HG03095 (cell line): ENCODE measurements around the gene FOXA2.

ENCODE experiments used
- ATAC-seq: cut with Tn5 transposase; IDR thresholded peaks from one replicate; pipeline ENCODE4 v1.9.1; 2021; ENCODE audit warnings: moderate library complexity; ENCODE audit not compliant: unreplicated experiment

Gene FOXA2

DNA sequence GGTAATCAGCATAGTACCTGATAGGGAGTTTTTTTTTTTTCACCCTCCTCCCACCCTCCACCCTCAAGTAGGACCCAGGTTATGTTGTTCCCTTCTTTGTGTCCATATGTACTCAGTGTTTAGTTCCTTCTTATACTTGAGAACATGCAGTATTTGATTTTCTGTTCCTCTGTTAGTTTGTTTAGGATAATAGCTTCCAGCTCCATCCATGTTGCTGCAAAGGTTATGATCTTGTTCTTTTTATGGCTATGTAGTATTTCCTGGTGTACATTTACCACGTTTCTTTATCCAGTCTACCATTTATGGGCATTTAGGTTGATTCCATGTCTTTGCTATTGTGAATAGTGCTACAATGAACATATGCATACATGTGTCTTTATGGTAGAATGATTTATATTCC lies 41.9 kb downstream of the FOXA2 start:
- no peak for ATAC-seq

DNA sequence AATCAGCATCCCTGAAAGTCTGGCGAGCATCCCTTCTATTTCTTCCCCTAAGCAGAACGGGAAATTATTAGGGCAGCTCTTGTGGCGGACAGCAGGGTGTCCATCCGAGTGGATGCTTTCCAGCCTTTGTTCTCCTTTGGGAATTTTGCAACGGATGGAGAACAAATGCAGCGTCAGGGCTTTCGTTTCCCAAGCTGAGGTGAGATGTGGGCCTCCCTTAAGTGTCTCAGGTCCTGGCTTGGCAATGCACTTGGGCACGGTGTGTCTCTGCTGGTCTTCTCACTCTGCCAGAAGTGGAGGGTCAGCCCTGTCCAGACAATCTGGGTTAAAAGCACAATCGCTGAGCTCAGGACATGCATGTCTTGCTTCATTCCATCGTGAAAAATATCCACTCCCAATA lies 43.5 kb downstream of the FOXA2 start:
- ATAC-seq = no peak

DNA sequence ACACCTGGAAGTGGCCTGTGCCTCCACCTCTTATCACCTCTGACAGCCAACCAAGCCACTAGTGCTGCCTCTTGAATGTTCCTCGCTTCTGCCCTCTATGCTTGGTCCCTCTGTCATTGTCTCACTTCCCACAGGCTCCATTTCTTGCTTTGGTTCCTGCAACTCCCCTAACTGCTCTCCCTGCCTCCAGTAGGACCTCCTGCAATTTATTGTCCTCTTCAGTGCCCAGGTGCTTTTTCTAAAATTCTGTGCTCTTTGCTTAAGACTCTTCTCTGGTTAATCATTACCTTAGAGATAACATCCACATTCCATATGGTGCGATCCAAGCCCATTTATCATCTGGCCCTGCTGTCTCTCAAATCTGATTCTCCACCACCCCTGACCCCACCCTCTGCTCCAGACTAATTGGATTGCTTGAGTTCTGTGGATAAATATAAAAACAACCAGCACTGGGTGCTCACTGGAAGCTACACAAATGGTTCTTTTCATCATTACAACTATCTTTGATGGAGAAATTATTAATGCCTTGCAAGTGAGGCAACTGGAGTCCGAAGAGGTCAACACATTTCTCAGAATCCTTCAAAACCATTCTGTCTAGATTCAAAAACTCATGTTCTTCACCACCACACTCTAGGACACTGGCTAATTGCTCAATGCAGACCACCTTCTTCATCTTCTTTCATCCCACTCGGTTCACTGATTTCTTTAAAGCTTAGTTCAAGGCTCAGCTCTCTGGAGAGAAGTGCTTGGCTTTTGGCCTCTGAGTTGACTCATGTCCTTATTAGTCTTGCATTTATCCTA lies 47.2 kb downstream of the FOXA2 start:
- no peak for ATAC-seq

DNA sequence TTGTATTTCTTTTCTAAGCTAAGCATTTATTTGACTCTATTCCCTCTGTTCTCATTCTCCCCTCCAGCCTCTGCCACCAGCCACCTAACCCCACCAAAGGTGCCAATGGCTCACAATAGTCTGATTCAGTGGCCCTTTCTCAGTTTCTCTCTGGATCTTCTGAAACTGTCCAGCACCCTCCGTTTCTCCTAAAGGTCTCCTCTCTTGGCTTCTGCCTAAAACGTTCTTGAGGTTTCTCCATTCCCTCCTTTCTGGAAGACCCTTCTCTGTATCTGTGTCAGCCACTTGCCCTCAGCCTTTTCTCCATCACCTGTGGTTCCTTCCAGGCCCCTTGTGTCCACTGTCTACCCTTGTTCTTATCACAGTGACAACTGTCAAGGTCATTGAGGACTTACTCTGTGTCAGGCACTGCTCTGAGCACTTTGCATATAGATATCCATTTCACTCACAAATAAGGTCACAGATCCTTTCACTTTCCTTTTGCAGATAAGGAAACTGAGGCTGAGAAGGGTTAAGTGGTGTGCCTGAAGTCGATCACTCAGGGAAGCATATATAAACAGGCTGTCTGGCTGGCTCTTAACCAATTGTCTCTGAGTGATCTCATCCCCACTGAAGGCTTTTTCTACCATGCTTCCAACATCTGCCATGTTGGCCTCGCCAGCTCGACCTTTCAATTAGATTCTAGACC lies 48.1 kb downstream of the FOXA2 start:
- no peak for ATAC-seq

DNA sequence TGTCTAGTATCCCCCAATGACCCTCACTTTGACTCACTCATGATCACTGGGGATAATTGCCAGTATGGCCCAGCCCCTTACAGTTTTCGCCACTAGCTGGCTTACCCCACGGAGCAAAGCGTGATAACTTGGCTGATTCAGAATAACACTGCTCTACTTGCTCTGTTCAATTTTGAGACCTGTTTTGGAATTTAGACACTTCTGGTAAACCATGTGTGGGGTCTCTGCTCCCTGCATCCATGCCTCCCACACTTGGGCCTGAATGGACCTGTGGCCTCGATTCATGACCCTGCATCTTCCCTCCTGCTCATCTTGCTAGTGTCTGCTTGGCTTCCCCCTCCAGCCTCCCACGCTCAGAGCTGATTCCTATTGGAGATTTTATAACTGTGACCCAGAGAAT lies 48.9 kb downstream of the FOXA2 start:
- no peak for ATAC-seq

DNA sequence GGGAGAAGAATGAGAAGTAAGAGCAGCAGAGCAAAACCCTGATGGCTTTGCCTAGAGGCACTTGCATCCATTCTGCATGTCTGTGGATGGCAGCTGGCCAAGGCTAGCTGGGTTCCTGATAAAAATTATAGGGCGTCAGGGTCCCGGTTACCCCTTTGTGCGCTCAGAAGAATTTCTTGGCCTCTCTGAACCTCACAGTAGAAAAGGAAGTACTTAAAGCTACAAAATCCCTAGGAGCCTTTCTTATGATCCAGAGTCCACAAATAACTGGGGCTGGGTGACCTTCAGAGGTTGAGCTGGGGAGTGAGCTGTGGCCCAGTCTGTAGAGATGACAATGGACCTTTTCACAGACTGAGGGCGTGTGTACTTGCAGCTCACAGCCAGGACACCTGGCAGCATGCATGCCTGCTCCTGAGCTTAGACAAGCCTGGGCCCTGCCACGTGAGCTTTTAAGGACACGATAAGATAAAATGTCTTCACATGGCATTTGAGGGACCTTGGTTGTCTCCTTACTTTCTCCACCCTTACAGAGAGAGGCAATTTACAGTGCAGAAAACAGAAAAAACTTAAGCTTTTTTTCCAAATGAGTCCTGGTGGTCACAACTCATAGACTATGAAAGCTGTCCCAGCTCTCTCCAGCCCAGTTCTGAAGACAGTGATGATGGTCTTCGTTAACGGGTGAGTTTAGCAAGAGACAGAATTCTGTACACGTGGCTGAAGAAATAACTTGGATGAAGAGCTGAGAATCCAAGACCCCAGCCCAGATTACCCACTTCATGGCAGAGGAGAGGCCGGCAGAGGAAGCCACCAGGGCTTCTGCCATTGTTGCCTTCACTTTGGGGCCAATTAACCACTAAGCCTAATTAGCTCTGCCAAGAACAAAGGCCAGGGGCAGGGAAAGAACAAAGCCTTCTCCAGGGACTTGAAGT lies 50.3 kb downstream of the FOXA2 start:
- ATAC-seq = no peak

DNA sequence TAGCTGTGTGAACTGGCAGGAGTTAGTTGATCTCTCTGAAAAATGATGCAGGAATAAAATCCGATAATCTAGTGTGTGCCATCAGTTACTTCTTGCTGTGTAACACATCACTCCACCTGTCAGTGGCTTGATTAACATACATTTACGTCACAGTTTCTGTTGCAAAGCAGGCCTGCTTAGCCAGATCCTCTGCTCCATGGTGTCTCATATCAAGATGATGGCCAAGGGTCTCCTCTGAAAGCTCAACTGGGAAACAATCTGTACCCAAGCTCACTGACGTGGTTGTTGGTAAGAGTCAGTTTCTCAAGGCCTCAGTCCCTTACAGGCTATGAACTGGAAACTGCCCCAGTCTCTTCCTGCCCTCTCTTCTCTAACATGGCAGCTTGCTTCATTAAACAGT lies 51.8 kb downstream of the FOXA2 start:
- no peak for ATAC-seq

DNA sequence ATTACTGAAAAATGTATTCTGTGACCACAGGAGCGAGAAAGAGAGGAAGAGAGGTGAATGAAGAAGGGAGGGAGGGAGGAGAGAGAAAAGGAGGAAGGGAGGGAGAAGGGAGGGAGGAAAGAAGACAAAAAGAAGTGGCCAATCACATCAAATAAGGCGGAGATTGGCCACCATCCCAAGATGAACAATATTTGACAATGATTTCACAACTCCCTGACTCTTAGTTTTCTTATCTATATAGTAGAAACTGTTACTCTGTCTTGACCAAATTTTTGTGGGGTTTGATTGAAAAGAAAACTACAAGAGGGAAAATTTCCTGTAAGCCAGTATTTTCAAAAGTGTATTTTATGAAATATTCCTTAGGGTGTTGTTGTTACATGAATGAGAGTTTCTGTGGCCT lies 52.6 kb downstream of the FOXA2 start:
- no peak for ATAC-seq

DNA sequence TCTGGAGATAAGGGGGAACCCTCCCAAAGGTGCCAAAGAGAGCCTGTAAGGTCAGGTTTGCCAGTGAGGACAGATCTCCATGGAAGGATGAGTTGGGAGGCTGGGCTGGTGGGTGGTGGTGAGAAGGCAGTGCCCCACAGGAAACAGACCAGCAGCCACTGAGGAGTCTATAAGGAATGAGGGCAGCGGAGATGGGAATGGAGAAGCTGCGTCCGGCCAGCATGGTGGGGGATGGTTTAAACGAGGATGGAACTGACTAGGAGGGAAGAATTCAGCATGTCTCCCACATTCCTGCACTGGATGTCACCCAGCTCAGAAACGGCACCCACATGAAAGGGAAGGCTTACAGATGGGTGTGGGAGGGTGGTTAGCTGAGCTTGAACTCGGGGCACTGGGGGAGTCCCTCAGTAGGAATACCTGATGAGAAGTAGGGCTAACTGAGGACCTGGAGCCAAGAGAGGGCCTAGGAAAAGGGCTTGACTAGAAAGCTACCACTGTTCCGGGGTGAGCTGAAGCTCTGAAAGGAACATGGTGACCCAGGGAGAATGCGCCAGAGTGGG lies 53.2 kb downstream of the FOXA2 start:
- no peak for ATAC-seq
